GM12865 (cell line): ENCODE data around the gene MON2.
A peak's percentile ranks its signal among the peaks of the same experiment; 100 is the strongest.
"Not testable (repeated sequence)": the region's sequence is repeated elsewhere in the genome, so short reads cannot be mapped to it uniquely, and the experiment has no call there.

Experiments used
- DNase-seq: peaks from one replicate; pipeline ENCODE4 v3.0.0; 2010; ENCODE audit warnings: low read depth
- H3K4me3 ChIP-seq: 2 replicates; pipeline ENCODE4 v1.5.1; 2011; ENCODE audit warnings: mild to moderate bottlenecking, low read depth, low read length, control low read depth
- CTCF ChIP-seq: IDR thresholded peaks from 2 replicates; pipeline ENCODE4 v1.5.1; 2011; ENCODE audit warnings: low read length, control low read depth, low read depth, inconsistent platforms; ENCODE audit not compliant: insufficient read depth; ENCODE audit errors: missing control alignments

MON2 gene

GRCh38 chr12:62543741-62544140 lies 77.1 kb downstream of the MON2 start:
- H3K4me3 ChIP-seq: no peak overlapping the region
- no peak for TF ChIP-seq CTCF
- no peak for DNase-seq

- TF ChIP-seq CTCF: no peak
- no peak for DNase-seq
- no peak overlapping the region for H3K4me3 ChIP-seq
Observed at GRCh38 chr12:62552906-62553556, 86.4 kb downstream of the MON2 start.

GRCh38 chr12:62559366-62559765 lies 92.7 kb downstream of the MON2 start:
- not testable (repeated sequence) for DNase-seq, H3K4me3 ChIP-seq

- no peak for TF ChIP-seq CTCF
- no peak for DNase-seq
- H3K4me3 ChIP-seq: no peak overlapping the region
Observed at GRCh38 chr12:62562846-62563245, 96.2 kb downstream of the MON2 start.

- no peak overlapping the region for H3K4me3 ChIP-seq
- TF ChIP-seq CTCF: no peak
- DNase-seq: peak; percentile 11
Observed at GRCh38 chr12:62575036-62575435, 108.4 kb downstream of the MON2 start.

- no peak overlapping the region for H3K4me3 ChIP-seq
- TF ChIP-seq CTCF: no peak
- no peak for DNase-seq
Observed at GRCh38 chr12:62576503-62576902, 109.9 kb downstream of the MON2 start.

GRCh38 chr12:62578726-62579125 lies 112.1 kb downstream of the MON2 start:
- no peak for TF ChIP-seq CTCF
- H3K4me3 ChIP-seq: no peak overlapping the region
- DNase-seq: no peak
